Kidney epithelial cell (primary cell): ENCODE measurements around the gene EFNA2. TPM values are rescaled to one million over a fixed set of nuclear protein-coding genes. Genes with fewer than 3 reads are reported as not detected.

Experiments used
- DNase-seq: peaks from one replicate; pipeline ENCODE4 v3.0.0-alpha.2; 2010; ENCODE audit warnings: low read depth
- H3K27me3 ChIP-seq: 2 replicates; pipeline ENCODE4 v1.6.0; 2011; ENCODE audit warnings: low read length; ENCODE audit not compliant: control insufficient read depth, insufficient read depth
- H3K36me3 ChIP-seq: 2 replicates; pipeline ENCODE4 v1.5.1; 2011; ENCODE audit warnings: low read length; ENCODE audit not compliant: control insufficient read depth, insufficient read depth
- H3K4me3 ChIP-seq: 2 replicates; pipeline ENCODE4 v1.5.1; 2011; ENCODE audit warnings: low read depth, mild to moderate bottlenecking, control low read depth, low read length
- total RNA-seq: library from RNA; depleted of rRNA; stranded (reverse); fragments of >200 nt; gene quantifications from 2 replicates; pipeline ENCODE4 v1.2.3, GENCODE V29; 2015
- TF ChIP-seq, protein P1 (sequence below): IDR thresholded peaks from 2 replicates; pipeline ENCODE4 v1.5.1; 2011; ENCODE audit warnings: mild to moderate bottlenecking, moderate library complexity, low read length, control low read depth, inconsistent platforms; ENCODE audit not compliant: insufficient read depth, poor library complexity, severe bottlenecking

EFNA2 gene
- total RNA-seq, 1 donor from 2014 or later, result 5.3 TPM

DNA sequence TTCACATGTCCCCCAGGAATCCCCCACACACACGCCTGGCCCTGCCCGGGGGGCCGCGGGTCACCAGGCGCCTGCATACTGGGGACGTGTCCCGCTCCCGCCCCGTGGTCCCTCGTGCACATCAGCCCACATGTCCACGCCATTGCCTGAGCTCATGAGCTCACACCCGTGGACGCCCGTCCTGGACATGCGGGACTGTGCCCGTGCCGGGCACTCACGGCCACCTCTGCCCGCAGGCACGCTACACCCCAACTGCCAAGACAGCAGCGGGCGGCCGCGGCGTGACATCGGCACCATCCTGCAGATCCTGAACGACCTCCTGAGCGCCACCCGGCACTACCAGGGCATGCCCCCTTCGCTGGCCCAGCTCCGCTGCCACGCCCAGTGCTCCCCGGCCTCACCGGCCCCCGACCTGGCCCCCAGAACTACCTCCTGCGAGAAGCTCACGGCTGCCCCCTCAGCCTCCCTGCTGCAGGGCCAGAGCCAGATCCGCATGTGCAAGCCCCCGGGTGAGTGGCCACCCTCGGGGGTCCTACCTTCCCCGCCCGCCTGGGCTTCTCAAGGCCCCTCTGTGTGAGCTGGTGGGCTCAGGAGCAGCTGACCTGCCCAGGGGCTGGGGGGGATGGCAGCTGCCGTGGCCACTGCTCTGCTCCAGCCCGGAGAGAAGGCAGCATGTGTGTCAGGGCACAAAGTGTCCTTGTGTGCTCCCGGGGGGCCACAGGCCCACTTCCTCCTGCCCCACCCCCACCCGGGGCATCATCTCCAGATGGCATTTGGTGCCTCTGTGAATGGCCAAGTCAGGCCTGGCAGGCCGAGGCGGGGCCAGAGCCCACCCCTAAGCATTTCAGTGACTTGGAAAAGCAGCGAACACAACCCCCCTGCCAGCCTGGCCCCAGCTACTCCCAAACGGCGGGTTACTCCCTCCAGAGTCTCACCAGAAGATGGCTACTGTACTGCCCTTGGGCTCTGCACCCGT, 30.2 kb upstream of the EFNA2 start:
- H3K36me3 ChIP-seq, result peaks cover 10% of the 10 kb centered on the region
- no peak overlapping the region for H3K4me3 ChIP-seq

DNA sequence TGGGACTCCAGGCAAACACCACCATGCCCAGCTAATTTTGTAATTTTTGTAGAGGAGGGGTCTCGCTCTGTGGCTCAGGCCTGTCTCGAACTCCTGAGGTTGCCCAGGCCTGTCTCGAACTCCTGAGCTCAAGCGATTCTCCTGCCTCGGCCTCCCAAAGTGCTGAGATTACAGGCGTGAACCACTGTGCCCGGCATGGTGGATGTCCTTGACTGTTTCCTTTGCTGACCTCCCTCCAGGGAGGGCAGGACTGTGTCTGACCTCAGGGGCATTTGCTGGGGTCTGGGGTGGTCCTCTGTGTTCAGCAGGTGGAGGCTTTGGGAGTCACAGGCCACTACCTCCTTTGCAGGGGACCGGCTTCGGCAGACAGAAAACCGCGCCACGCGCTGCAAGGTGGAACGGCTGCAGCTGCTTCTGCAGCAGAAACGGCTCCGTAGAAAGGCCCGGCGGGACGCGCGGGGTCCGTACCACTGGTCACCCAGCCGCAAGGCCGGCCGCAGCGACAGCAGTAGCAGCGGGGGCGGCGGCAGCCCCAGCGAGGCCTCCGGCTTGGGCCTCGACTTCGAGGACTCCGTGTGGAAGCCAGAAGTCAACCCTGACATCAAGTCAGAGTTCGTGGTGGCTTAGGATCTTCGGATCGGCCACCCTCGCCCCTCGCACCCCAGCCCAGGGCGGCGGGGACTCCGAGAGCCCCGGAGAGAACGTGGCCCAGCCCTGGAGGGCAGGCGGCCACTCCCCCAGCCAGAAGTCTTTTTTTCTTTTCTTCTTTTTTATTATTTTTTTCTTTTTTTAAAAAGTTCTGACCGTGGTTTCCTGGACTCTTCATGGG, 28.8 kb upstream of the EFNA2 start:
- Histone ChIP-seq H3K27me3 (no peaks in the 10 kb centered on the region), H3K4me3 (no peak overlapping the region), H3K36me3 (peaks cover 7% of the 10 kb centered on the region)
- DNase-seq, result no peak
- TF ChIP-seq, protein P1, sequence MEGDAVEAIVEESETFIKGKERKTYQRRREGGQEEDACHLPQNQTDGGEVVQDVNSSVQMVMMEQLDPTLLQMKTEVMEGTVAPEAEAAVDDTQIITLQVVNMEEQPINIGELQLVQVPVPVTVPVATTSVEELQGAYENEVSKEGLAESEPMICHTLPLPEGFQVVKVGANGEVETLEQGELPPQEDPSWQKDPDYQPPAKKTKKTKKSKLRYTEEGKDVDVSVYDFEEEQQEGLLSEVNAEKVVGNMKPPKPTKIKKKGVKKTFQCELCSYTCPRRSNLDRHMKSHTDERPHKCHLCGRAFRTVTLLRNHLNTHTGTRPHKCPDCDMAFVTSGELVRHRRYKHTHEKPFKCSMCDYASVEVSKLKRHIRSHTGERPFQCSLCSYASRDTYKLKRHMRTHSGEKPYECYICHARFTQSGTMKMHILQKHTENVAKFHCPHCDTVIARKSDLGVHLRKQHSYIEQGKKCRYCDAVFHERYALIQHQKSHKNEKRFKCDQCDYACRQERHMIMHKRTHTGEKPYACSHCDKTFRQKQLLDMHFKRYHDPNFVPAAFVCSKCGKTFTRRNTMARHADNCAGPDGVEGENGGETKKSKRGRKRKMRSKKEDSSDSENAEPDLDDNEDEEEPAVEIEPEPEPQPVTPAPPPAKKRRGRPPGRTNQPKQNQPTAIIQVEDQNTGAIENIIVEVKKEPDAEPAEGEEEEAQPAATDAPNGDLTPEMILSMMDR, result no peak

More for the DNA sequence above, 30.2 kb upstream of the EFNA2 start:
- DNase-seq, result no peak
- no peaks in the 10 kb centered on the region for H3K27me3 ChIP-seq
- TF ChIP-seq, protein P1, result no peak

DNA sequence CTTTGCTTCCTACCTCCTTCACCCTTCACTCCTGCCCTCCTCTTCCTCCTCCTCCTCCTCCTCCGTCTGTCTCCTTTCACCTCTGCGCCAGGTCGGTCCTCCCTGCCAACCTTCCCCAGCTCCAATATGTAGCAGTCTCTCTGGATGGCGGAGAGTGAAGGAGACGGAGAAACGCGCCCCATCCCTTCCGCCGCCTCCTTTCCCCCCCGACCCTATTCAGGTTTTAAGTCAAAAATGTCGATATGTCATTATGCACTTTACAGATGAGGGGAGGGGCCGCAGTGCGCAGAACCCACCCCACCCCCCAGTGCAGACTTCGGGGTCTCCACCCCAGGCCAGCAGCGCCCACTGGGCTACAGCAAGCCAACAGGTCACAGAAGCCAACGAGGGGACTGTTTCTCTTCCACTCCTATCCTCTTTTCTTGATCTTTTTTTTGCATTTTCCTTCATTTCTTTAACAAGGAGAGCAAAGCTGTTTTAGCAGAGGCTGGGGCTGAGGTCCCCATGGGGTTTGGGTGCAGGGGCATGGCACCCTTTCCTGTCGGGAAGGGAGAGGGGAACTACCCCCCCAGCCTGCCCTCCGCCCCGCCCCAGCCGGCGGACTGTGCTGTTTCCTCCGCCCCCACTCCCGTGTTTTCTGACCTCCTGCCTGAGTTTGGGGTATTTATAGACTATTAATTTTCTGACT, 28.1 kb upstream of the EFNA2 start:
- Histone ChIP-seq H3K4me3 (no peak overlapping the region), H3K27me3 (no peaks in the 10 kb centered on the region), H3K36me3 (peaks cover 7% of the 10 kb centered on the region)
- no peak for DNase-seq
- TF ChIP-seq, protein P1, result no peak

DNA sequence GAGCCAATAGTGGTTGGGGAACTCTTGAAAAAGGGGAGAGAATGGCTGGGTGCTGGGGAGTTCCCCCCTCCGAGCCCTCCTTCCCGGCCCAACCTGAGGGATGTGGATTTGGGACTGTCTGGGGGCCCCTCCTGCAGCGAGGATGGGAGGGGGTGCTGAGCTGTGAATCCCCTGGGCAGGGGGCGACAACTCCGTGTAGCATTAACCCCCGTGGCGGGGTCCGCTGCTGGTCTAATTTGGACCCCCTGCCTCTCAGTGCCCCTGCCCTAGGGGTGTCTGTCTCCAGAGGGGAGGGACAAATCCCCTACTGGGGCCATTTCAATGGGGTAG, 27.5 kb upstream of the EFNA2 start:
- Histone ChIP-seq H3K36me3 (peaks cover 7% of the 10 kb centered on the region), H3K4me3 (no peak overlapping the region), H3K27me3 (no peaks in the 10 kb centered on the region)
- DNase-seq, result no peak
- TF ChIP-seq, protein P1, result no peak

DNA sequence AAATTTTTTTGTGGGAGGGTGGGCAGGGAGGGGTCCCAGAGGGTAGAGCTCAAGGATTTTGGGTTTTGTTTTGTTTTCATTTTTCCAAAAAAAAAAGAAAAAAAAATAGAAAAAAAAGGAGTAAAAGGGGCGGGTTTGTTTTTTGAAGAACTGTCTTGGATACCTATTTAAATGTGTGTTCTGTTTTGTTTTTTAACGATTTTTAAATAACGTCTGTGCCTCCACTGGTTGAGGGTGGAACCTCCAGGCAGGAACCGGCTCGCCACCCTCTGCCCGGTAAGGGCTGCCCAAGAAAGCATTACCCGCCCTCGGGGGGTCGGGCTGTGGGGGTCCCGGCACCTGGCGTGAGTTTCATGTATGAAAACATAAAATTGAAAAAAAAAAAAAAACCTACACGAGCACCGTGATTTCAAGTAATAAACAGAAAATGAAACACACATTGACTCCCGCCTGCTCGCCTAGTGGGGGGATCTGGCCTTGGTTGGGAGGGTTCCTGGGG, 26.9 kb upstream of the EFNA2 start:
- Histone ChIP-seq H3K36me3 (peaks cover 7% of the 10 kb centered on the region), H3K4me3 (no peak overlapping the region), H3K27me3 (no peaks in the 10 kb centered on the region)
- no peak for DNase-seq
- TF ChIP-seq, protein P1, result no peak
